Lung (tissue), 12 donors: ENCODE measurements around the gene APOBEC3C. TPM values are rescaled to one million over a fixed set of nuclear protein-coding genes. Genes with fewer than 3 reads are reported as not detected.
"Not testable (repeated sequence)": the region's sequence is repeated elsewhere in the genome, so short reads cannot be mapped to it uniquely, and the experiment has no call there.

Experiments used
- ATAC-seq: fragments of 200-7000 bp; cut with Tn5 transposase; one replicate; pipeline ENCODE4 v1.9.1; 2020; ENCODE audit warnings: moderate number of reproducible peaks; ENCODE audit not compliant: insufficient read depth, low FRiP score
- DNase-seq, 3 donors: peaks; one replicate each; pipeline ENCODE4 v3.0.0-alpha.2; 2013 to 2017
- H3K27ac ChIP-seq, 2 donors: one replicate each; pipeline ENCODE4 v1.5.1; 2013; ENCODE audit warnings: mild to moderate bottlenecking in 2 of 2, moderate library complexity in 2 of 2, control low read depth in 1 of 2, inconsistent platforms in 1 of 2, low read depth in 1 of 2, low read length in 1 of 2
- H3K27me3 ChIP-seq, 3 donors: one replicate each; pipeline ENCODE4 v1.5.1; 2013; ENCODE audit warnings: low read length in 2 of 3; ENCODE audit not compliant: control insufficient read depth in 3 of 3, insufficient read depth in 3 of 3
- H3K36me3 ChIP-seq, 4 donors: one replicate each; pipeline ENCODE4 v1.5.1; 2013; ENCODE audit warnings: low read length in 4 of 4, mild to moderate bottlenecking in 1 of 4, moderate library complexity in 1 of 4; ENCODE audit not compliant: control insufficient read depth in 4 of 4, insufficient read depth in 4 of 4
- H3K4me1 ChIP-seq, 5 donors: one replicate each; pipeline ENCODE4 v1.5.1; 2013; ENCODE audit warnings: low read length in 5 of 5, mild to moderate bottlenecking in 2 of 5, moderate library complexity in 1 of 5; ENCODE audit not compliant: control insufficient read depth in 5 of 5, insufficient read depth in 5 of 5
- H3K4me3 ChIP-seq: one replicate; pipeline ENCODE4 v1.5.1; 2013; ENCODE audit warnings: mild to moderate bottlenecking, control low read depth, moderate library complexity
- H3K9ac ChIP-seq, 2 donors: one replicate each; pipeline ENCODE4 v1.5.1; 2013; ENCODE audit warnings: low read length in 2 of 2, control low read depth in 1 of 2; ENCODE audit not compliant: insufficient read depth in 1 of 2
- H3K9me3 ChIP-seq, 4 donors: one replicate each; pipeline ENCODE4 v1.5.1; 2013; ENCODE audit warnings: low read length in 3 of 4, mild to moderate bottlenecking in 1 of 4, moderate library complexity in 1 of 4; ENCODE audit not compliant: control insufficient read depth in 4 of 4, insufficient read depth in 3 of 4
- WGBS, 2 donors: extraction: QIAGEN DNeasy Blood & Tissue Kit; methylation state at CpG; one replicate each; pipeline ENCODE4 v1.1.7; 2013; 5-methylcytosine and 5-hydroxymethylcytosine counted together
- polyA plus RNA-seq, 2 donors: library from polyadenylated mRNA; stranded (reverse); fragments of 200-250 nt; gene quantifications; one replicate each; pipeline ENCODE4 v1.2.1, GENCODE V29; 2013
- total RNA-seq, 2 donors: library from RNA; depleted of rRNA in 1 of 2; stranded (reverse); fragments of >200 nt in 1 of 2; gene quantifications; one replicate each; pipeline ENCODE4 v1.2.1, GENCODE V29; 2014 to 2021
- TF ChIP-seq, protein P1 (sequence below): IDR thresholded peaks from 2 replicates; pipeline ENCODE4 v1.5.1; 2012; ENCODE audit warnings: mild to moderate bottlenecking; ENCODE audit errors: control extremely low read depth, extremely low read depth
- donor health status: control.
- donor health status: control.
- donor health status: Bipolar disorder and iron deficiency.
- donor health status: healthy.
- donor health status: DM: yes; HTN: yes; CAD: no.

Gene APOBEC3C
- total and polyA plus RNA-seq, 4 donors, result 11.1 to 21.7 (median 13.6) TPM

DNA sequence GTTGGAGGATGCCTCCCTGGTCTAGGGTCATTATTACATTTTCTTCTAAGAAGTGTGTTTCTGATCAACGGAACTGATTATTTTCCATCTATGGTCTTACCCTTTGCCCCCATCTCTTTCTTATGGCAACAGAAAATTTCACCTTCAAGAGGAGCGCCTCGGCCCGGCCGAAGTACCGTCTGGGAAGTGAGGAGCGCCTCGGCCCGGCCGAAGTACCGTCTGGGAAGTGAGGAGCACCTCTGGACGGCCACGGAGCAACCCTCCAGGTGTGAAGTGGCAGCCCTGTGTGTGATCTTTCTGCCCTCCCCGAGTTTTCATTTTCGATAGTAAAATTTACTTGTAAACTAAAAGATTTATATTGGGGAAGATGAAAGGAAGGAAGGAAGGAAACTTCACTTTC, 3.1 kb upstream of the APOBEC3C start:
- Histone ChIP-seq H3K27me3 (no peaks in the 10 kb centered on the region), H3K4me1 (peaks cover 0 to 15% (median 0%) of the 10 kb centered on the region in 5 donors), H3K9ac (no peak overlapping the region), H3K36me3 (no peaks in the 10 kb centered on the region), H3K27ac (no peak overlapping the region), H3K4me3 (no peak overlapping the region), H3K9me3 (no peaks in the 10 kb centered on the region)
- no peak for DNase-seq
- WGBS, 2 donors, result 72 to 81% methylated on average over 15 of the region's 15 CpGs
- no peak for ATAC-seq
- TF ChIP-seq, protein P1, sequence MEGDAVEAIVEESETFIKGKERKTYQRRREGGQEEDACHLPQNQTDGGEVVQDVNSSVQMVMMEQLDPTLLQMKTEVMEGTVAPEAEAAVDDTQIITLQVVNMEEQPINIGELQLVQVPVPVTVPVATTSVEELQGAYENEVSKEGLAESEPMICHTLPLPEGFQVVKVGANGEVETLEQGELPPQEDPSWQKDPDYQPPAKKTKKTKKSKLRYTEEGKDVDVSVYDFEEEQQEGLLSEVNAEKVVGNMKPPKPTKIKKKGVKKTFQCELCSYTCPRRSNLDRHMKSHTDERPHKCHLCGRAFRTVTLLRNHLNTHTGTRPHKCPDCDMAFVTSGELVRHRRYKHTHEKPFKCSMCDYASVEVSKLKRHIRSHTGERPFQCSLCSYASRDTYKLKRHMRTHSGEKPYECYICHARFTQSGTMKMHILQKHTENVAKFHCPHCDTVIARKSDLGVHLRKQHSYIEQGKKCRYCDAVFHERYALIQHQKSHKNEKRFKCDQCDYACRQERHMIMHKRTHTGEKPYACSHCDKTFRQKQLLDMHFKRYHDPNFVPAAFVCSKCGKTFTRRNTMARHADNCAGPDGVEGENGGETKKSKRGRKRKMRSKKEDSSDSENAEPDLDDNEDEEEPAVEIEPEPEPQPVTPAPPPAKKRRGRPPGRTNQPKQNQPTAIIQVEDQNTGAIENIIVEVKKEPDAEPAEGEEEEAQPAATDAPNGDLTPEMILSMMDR, result no peak

DNA sequence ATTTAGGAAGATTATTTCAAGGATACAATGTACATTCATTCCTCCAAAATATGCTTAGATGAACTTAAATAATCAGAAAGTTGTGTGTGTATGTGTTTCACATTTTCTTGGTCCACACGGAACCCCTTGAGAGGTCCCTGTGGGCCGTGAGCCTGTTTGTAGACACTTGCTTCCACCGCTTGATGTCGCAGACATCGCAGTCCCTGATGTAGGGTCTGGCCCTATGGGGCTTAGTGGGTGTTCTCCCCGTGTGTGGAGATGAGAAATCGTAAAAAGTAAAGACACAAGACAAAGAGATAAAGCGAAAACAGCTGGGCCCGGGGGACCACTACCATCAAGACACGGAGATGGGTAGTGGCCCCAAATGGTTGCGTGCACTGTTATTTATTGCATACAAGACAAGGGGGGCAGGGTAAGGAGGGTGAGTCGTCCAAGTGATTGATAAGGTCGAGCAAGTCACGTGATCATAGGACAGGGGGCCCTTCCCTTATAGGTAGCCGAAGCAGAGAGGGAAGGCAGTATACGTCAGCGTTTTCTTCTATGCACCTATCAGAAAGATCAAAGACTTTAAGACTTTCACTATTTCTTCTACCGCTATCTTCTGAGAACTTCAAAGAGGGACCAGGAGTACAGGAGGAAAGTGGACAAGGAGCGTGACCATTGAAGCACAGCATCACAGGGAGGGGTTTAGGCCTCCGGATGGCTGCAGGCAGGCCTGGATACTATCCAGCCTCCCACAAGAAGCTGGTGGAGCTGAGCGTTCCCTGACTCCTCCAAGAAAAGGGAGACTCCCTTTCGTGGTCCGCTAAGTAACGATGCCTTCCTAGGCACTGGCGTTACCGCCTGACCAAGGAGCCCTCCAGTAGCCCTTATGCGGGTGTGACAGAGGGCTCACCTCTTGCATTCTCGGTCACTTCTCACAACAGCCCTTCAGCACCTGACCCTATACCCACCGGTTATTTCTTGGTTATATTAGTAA, 1.2 kb upstream of the APOBEC3C start:
- H3K27ac ChIP-seq, result no peak overlapping the region
- H3K36me3 ChIP-seq, result no peaks in the 10 kb centered on the region
- no peak overlapping the region for H3K9ac ChIP-seq
- no peak for DNase-seq
- peaks cover 0 to 15% (median 2%) of the 10 kb centered on the region in 5 donors for H3K4me1 ChIP-seq
- H3K9me3 ChIP-seq, result no peaks in the 10 kb centered on the region
- ATAC-seq, result no peak
- no peak overlapping the region for H3K4me3 ChIP-seq
- TF ChIP-seq, protein P1, result no peak
- 90 to 94% methylated on average over 29 of the region's 29 CpGs for WGBS, 2 donors
- H3K27me3 ChIP-seq, result no peaks in the 10 kb centered on the region

DNA sequence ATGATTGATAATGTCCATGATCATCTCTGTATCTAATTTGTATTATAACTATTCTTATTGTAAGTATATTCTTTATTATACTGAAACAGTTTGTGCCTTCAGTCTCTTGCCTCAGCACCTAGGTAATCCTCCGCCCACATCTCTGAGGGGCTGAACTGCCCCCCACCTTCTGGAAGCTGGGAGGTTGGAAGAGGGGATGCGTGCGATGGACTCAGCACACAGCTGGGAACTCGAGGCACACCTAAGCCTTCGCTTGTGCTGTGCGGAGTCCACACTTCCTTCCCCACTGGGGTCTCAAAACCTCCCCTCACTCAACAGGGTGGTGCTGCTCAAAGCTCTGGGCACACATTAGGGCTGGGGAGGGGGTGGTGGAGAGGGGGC, 506 bp upstream of the APOBEC3C start:
- not testable (repeated sequence) for H3K9me3 ChIP-seq, DNase-seq, H3K4me3 ChIP-seq, ATAC-seq, H3K27me3 ChIP-seq, H3K9ac ChIP-seq, H3K36me3 ChIP-seq
- H3K4me1 ChIP-seq, result peaks cover 0 to 15% (median 2%) of the 10 kb centered on the region in 5 donors
- WGBS, 2 donors, result 50 to 76% methylated on average over 6 of the region's 6 CpGs
- peak overlapping the region in 1 of 2 donors; percentile 92 for H3K27ac ChIP-seq

DNA sequence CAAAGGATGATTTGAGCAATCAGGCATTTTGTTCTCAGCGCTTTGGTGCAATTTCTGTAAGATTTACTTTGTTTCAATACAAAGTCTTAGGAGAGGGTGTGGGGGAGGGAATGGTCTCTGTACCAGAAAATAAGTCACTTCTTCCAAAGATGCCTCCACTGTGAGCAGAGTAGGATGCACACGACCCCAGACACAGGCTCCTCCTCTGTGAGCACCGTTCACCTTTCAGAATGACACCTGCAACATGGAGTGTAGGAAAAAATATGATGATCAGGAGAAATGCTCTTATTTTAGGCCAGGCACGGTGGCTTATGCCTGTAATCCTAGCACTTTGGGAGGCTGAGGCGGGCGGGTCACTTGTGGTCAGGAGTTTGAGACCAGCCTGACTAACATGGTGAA, 665 bp downstream of the APOBEC3C start:
- DNase-seq, ATAC-seq, H3K36me3 ChIP-seq, H3K9me3 ChIP-seq, H3K27me3 ChIP-seq: not testable (repeated sequence)
- Histone ChIP-seq H3K27ac (peak overlapping the region in 1 of 2 donors; percentile 92), H3K4me3 (peak overlapping the region; percentile 47), H3K9ac (peak overlapping the region in 1 of 2 donors; percentile 71), H3K4me1 (peaks cover 0 to 15% (median 2%) of the 10 kb centered on the region in 5 donors)
- 38 to 45% methylated on average over 6 of the region's 6 CpGs for WGBS, 2 donors
